Breast epithelium (tissue), 4 donors: Measurements from ENCODE around the gene PPP1R1A. TPM values are rescaled to one million over a fixed set of nuclear protein-coding genes. Genes with fewer than 3 reads are reported as not detected.
A peak's percentile ranks its signal among the peaks of the same experiment; 100 is the strongest.

Experiments
- DNase-seq, 2 donors: peaks; one replicate each; pipeline ENCODE4 v3.0.0-alpha.2; 2019; ENCODE audit warnings: low spot score in 2 of 2
- H3K27ac ChIP-seq, 2 donors: fragments of 200-600 bp; sonication (generic) in 1 of 2; one replicate each; pipeline ENCODE4 v1.5.1; 2016 to 2019; ENCODE audit warnings: mild to moderate bottlenecking in 1 of 2
- H3K27me3 ChIP-seq, 2 donors: fragments of 200-600 bp; sonication (generic) in 1 of 2; one replicate each; pipeline versions ENCODE4 v1.5.1 to v1.6.0; 2017 to 2019; ENCODE audit warnings: control low read depth in 1 of 2, mild to moderate bottlenecking in 1 of 2
- H3K36me3 ChIP-seq: fragments of 200-600 bp; one replicate; pipeline ENCODE4 v1.5.1; 2019
- H3K4me1 ChIP-seq, 2 donors: fragments of 200-600 bp; sonication (generic); one replicate each; pipeline ENCODE4 v1.5.1; 2016 to 2019; ENCODE audit warnings: control low read depth in 1 of 2
- H3K4me3 ChIP-seq, 3 donors: fragments of 200-600 bp; sonication (generic); 1 replicate in 2 of 3; 2 replicates in 1 of 3; pipeline ENCODE4 v1.5.1; 2016 to 2019; ENCODE audit warnings: mild to moderate bottlenecking in 3 of 3, moderate library complexity in 2 of 3
- H3K9me3 ChIP-seq, 2 donors: fragments of 200-600 bp; sonication (generic) in 1 of 2; one replicate each; pipeline ENCODE4 v1.5.1; 2016 to 2019; ENCODE audit warnings: control low read depth in 1 of 2
- CTCF ChIP-seq, 3 donors: fragments of 450-650 bp; IDR thresholded peaks; one replicate each; pipeline ENCODE4 v1.5.1; 2016 to 2017; ENCODE audit warnings: antibody characterized with exemption in 3 of 3, mild to moderate bottlenecking in 3 of 3, moderate library complexity in 3 of 3
- POLR2A ChIP-seq: fragments of 450-650 bp; IDR thresholded peaks from one replicate; pipeline ENCODE4 v1.6.1; 2016; ENCODE audit warnings: antibody characterized with exemption, mild to moderate bottlenecking, moderate library complexity
- POLR2AphosphoS5 ChIP-seq, 3 donors: sonication (generic); formaldehyde crosslinking; IDR thresholded peaks; one replicate each; pipeline ENCODE4 v1.6.1; 2017; ENCODE audit warnings: antibody characterized with exemption in 3 of 3
- intact Hi-C: fragments of 100-400 bp; cut with DNase I; formaldehyde crosslinking; loops from one replicate; pipeline ENCODE4 v1.15.1; 2023; ENCODE audit warnings: low total_unique reads
- total RNA-seq, 3 donors: library from RNA; depleted of rRNA; stranded (reverse); fragments of >200 nt; gene quantifications; one replicate each; pipeline ENCODE4 v1.1.0, GENCODE V29; 2016

The PPP1R1A gene
- total RNA-seq, 3 donors from 2014 or later = 21.6 to 316 (median 29.7) TPM

- no peak for TF ChIP-seq POLR2A
- TF ChIP-seq CTCF (IDR thresholded peaks at IDR 0.05) = no peak
- TF ChIP-seq POLR2AphosphoS5 (IDR thresholded peaks at IDR 0.05) = no peak
- Histone ChIP-seq H3K4me1 (no peaks in the 10 kb centered on the region), H3K9me3 (no peaks in the 10 kb centered on the region), H3K4me3 (no peak overlapping the region), H3K27me3 (no peaks in the 10 kb centered on the region), H3K36me3 (no peaks in the 10 kb centered on the region), H3K27ac (no peak overlapping the region)
- DNase-seq = no peak
- intact Hi-C loops = no loop called here
Observed at GRCh38 chr12:54562750-54563356, 25.6 kb downstream of the PPP1R1A start.

- Histone ChIP-seq H3K27me3 (no peaks in the 10 kb centered on the region), H3K4me3 (peak overlapping the region; percentile 39 to 49 (median 45)), H3K36me3 (no peaks in the 10 kb centered on the region), H3K9me3 (no peaks in the 10 kb centered on the region), H3K4me1 (no peaks in the 10 kb centered on the region), H3K27ac (peak overlapping the region; percentile 57 to 71)
- no peak for TF ChIP-seq POLR2AphosphoS5 (IDR thresholded peaks at IDR 0.05)
- TF ChIP-seq POLR2A = no peak
- TF ChIP-seq CTCF (IDR thresholded peaks at IDR 0.05) = no peak
- intact Hi-C loops = no loop called here
- DNase-seq = no peak
Observed at GRCh38 chr12:54561164-54561563, 27.3 kb downstream of the PPP1R1A start.

- peak overlapping the region; percentile 39 to 49 (median 45) for H3K4me3 ChIP-seq
- peak; percentile 70 to 81 for DNase-seq
- no peaks in the 10 kb centered on the region for H3K27me3 ChIP-seq
- intact Hi-C loops = no loop called here
- peak overlapping the region; percentile 57 to 71 for H3K27ac ChIP-seq
- H3K9me3 ChIP-seq = no peaks in the 10 kb centered on the region
- H3K36me3 ChIP-seq = no peaks in the 10 kb centered on the region
- H3K4me1 ChIP-seq = no peaks in the 10 kb centered on the region
- TF ChIP-seq POLR2A (no peak), CTCF (IDR thresholded peaks at IDR 0.05) (no peak), POLR2AphosphoS5 (IDR thresholded peaks at IDR 0.05) (peak in 2 of 3 donors; percentile 18 to 37)
Observed at GRCh38 chr12:54560374-54560858, 28.0 kb downstream of the PPP1R1A start.

- H3K36me3 ChIP-seq = no peaks in the 10 kb centered on the region
- TF ChIP-seq CTCF (IDR thresholded peaks at IDR 0.05) (no peak), POLR2A (no peak), POLR2AphosphoS5 (IDR thresholded peaks at IDR 0.05) (no peak)
- H3K27ac ChIP-seq = no peak overlapping the region
- no peak for DNase-seq
- no peak overlapping the region for H3K4me3 ChIP-seq
- intact Hi-C loops = no loop called here
- no peaks in the 10 kb centered on the region for H3K4me1 ChIP-seq
- no peaks in the 10 kb centered on the region for H3K9me3 ChIP-seq
- no peaks in the 10 kb centered on the region for H3K27me3 ChIP-seq
Observed at GRCh38 chr12:54558759-54559158, 29.7 kb downstream of the PPP1R1A start.

- Histone ChIP-seq H3K27ac (no peak overlapping the region), H3K9me3 (no peaks in the 10 kb centered on the region), H3K4me3 (no peak overlapping the region), H3K27me3 (no peaks in the 10 kb centered on the region), H3K36me3 (no peaks in the 10 kb centered on the region), H3K4me1 (no peaks in the 10 kb centered on the region)
- intact Hi-C loops = no loop called here
- DNase-seq = no peak
- no peak for TF ChIP-seq CTCF (IDR thresholded peaks at IDR 0.05)
- TF ChIP-seq POLR2AphosphoS5 (IDR thresholded peaks at IDR 0.05) = no peak
- TF ChIP-seq POLR2A = no peak
Observed at GRCh38 chr12:54558311-54558710, 30.1 kb downstream of the PPP1R1A start.
